Measurements from ENCODE around the gene CHAT.

The CHAT gene

GRCh38 chr10:49610458-49611165 is 3.2 kb upstream of the CHAT start:
- in situ Hi-C loops (cut with MboI; ENCODE audit: low pct_unique_long_range_greater_than_20kb, low sequenced_read_pairs, unreplicated experiment) = no loop called here
- TF ChIP-seq CTCF (IDR thresholded peaks at IDR 0.05; ENCODE audit: extremely low read depth, insufficient read depth, missing control alignments) = no peak
- DNase-seq (ENCODE audit: low spot score) = no peak

- in situ Hi-C loops (cut with MboI; ENCODE audit: low pct_unique_long_range_greater_than_20kb, low sequenced_read_pairs, unreplicated experiment) = no loop called here
- no peak for TF ChIP-seq CTCF (IDR thresholded peaks at IDR 0.05; ENCODE audit: extremely low read depth, insufficient read depth, missing control alignments)
- DNase-seq (ENCODE audit: low spot score) = no peak
Measured at GRCh38 chr10:49611166-49611815, 2.5 kb upstream of the CHAT start.

- no peak for TF ChIP-seq CTCF (IDR thresholded peaks at IDR 0.05; ENCODE audit: extremely low read depth, insufficient read depth, missing control alignments)
- DNase-seq (ENCODE audit: low spot score) = peak; percentile 32
- in situ Hi-C loops (cut with MboI; ENCODE audit: low pct_unique_long_range_greater_than_20kb, low sequenced_read_pairs, unreplicated experiment) = no loop called here
Measured at GRCh38 chr10:49611816-49612512, 1.9 kb upstream of the CHAT start.

GRCh38 chr10:49612513-49613164 is 1.2 kb upstream of the CHAT start:
- DNase-seq (ENCODE audit: low spot score) = peak; percentile 44
- in situ Hi-C loops (cut with MboI; ENCODE audit: low pct_unique_long_range_greater_than_20kb, low sequenced_read_pairs, unreplicated experiment) = no loop called here
- TF ChIP-seq CTCF (IDR thresholded peaks at IDR 0.05; ENCODE audit: extremely low read depth, insufficient read depth, missing control alignments) = no peak

- peak; percentile 35 for DNase-seq (ENCODE audit: low spot score)
- TF ChIP-seq CTCF (IDR thresholded peaks at IDR 0.05; ENCODE audit: extremely low read depth, insufficient read depth, missing control alignments) = no peak
- in situ Hi-C loops (cut with MboI; ENCODE audit: low pct_unique_long_range_greater_than_20kb, low sequenced_read_pairs, unreplicated experiment) = no loop called here
Measured at GRCh38 chr10:49613165-49613881, 514 bp upstream of the CHAT start.
